GM18858 (cell line): Measurements from ENCODE around the gene PTPRO.
A peak's percentile ranks its signal among the peaks of the same experiment; 100 is the strongest.

Experiments used
- ATAC-seq: cut with Tn5 transposase; IDR thresholded peaks from one replicate; pipeline ENCODE4 v1.9.1; 2021; ENCODE audit not compliant: unreplicated experiment

Gene PTPRO

GRCh38 chr12:15550793-15551192 lies 228.5 kb downstream of the PTPRO start:
- ATAC-seq = no peak

- ATAC-seq = no peak
Measured at GRCh38 chr12:15555446-15555845, 233.1 kb downstream of the PTPRO start.

GRCh38 chr12:15556411-15557102 lies 234.2 kb downstream of the PTPRO start:
- ATAC-seq = no peak

GRCh38 chr12:15558915-15559528 lies 236.7 kb downstream of the PTPRO start:
- no peak for ATAC-seq

- ATAC-seq = no peak
Measured at GRCh38 chr12:15561396-15561795, 239.1 kb downstream of the PTPRO start.

- ATAC-seq = no peak
Measured at GRCh38 chr12:15562263-15562662, 240.0 kb downstream of the PTPRO start.

GRCh38 chr12:15563663-15564062 lies 241.4 kb downstream of the PTPRO start:
- ATAC-seq = peak; percentile 62

GRCh38 chr12:15574353-15574752 lies 252.0 kb downstream of the PTPRO start:
- no peak for ATAC-seq

- no peak for ATAC-seq
Measured at GRCh38 chr12:15575671-15576541, 253.6 kb downstream of the PTPRO start.

- no peak for ATAC-seq
Measured at GRCh38 chr12:15580431-15580830, 258.1 kb downstream of the PTPRO start.

- no peak for ATAC-seq
Measured at GRCh38 chr12:15581006-15581405, 258.7 kb downstream of the PTPRO start.

- no peak for ATAC-seq
Measured at GRCh38 chr12:15583804-15584203, 261.5 kb downstream of the PTPRO start.

- peak; percentile 56 for ATAC-seq
Measured at GRCh38 chr12:15584366-15585041, 262.2 kb downstream of the PTPRO start.

GRCh38 chr12:15589328-15590032 lies 267.2 kb downstream of the PTPRO start:
- ATAC-seq = no peak

- peak; percentile 98 for ATAC-seq
Measured at GRCh38 chr12:15590180-15590826, 268.0 kb downstream of the PTPRO start.

- ATAC-seq = no peak
Measured at GRCh38 chr12:15591811-15592210, 269.5 kb downstream of the PTPRO start.

GRCh38 chr12:15592934-15593333 lies 270.6 kb downstream of the PTPRO start:
- ATAC-seq = no peak

GRCh38 chr12:15596174-15596573 lies 273.9 kb downstream of the PTPRO start:
- no peak for ATAC-seq

- no peak for ATAC-seq
Measured at GRCh38 chr12:15597125-15597830, 275.0 kb downstream of the PTPRO start.
